ENCODE results near the gene CCDC13.
A peak's percentile ranks its signal among the peaks of the same experiment; 100 is the strongest.

The CCDC13 gene

DNA sequence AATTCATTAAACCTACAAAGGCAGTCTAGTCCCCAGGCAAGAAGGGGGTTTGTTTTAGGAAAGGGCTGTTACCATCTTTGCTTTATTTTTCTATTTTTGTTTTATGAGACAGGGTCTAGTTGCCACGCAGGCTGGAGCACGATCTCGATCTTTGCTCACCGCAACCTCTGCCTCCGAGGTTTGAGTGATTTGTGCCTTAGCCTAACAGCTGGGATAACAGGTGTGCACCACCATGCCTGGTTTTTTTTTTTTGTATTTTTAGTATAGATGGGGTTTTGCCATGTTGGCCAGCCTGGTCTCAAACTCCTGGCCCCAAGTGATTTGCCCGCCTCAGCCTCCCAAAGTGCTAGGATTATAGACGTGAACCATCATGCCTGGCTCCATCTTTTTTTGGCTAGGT is 26.3 kb upstream of the CCDC13 start:
- no peak for DNase-seq (ENCODE audit: low read depth)

DNA sequence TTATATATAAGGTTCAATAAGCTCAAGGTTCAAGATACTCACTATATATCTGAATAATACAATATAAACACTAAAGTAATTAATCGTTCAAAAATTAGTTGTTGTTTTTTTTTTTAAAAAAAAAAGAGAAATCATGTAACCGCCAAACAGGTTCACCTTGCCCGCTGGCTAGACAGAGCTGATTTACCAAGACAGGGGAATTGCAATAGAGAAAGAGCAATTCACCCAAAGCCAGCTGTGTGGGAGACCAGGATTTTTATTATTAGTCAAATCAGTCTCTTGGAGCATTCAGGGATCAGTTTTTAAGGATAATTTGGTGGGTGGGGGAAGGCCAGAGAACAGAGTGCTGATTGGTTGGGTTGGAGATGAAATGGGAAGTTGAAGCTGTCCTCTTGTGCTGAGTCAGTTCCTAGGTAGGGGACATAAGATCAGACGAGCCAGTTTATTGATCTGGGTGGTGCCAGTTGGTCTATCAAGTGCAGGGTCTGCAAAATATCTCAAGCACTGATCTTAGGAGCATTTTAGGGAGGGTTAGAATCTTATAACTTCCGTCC is 23.4 kb upstream of the CCDC13 start:
- DNase-seq (ENCODE audit: low read depth) = no peak

DNA sequence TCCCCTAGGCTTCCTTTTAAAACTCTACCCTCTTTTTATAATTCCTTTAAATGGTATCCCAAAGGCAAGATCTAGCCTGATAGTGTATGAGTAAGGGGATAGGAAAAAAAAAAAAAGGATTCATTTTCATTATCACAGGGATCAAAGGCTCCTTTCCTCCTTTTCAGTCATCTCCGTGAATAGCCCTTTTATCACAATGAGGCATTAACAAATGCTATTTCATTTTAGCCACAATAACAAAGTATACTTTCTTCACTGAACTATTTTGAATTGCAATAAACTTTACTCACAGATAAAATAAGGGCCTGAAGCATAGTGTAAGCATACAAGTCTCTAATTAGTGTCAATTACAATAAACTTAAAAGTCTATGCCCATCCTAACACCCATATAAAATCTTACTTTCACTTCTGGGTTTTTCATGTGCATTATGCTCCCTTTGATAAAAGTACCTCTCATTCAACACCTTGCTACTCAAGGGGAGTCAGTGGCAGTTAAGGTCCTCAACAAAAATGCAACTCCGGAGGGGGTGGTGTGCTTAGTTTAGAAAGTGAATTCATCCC is 22.6 kb upstream of the CCDC13 start:
- DNase-seq (ENCODE audit: low read depth) = no peak

DNA sequence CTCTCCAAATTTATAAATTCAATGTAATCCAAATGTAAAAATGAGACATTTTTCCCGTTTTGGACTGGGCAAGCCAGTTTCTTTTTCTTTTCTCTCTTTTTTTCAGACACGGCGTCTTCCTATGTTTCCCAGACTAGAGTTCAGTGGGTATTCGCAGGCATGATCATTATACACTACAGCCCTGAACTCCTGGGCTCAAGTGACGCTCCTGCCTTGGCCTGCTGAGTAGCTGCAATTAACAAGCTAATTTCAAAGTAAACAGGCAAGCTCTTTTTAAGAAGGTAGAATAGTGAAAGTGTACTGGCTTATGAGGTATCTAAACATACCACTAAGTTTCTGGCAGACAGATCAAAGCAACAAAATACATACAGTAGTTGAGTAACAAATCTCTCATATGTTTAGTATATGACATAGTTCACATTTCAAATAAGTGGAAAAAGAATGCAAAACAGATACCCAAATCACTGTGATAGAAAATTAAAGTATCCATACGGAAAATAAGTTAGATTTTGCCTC is 17.7 kb upstream of the CCDC13 start:
- no peak for DNase-seq (ENCODE audit: low read depth)

DNA sequence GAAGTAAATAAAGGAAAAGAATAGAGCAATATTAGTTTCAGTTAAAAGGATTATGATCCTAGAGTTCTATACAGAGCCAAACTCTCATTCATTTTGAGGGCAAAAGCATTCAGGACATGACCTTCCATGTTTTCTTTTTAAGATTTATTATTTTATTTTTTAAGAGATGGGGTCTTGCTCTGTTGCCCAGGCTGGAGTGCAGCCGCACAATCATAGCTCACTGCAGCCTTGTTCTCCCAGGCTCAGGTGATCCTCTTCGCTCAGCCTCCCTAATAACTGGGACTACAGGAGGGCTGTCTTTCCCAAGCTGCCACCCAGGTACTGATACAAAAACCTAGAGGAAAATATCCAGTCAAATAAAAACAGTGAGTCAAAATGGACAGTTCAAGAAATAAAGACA is 13.6 kb upstream of the CCDC13 start:
- no peak for DNase-seq (ENCODE audit: low read depth)

DNA sequence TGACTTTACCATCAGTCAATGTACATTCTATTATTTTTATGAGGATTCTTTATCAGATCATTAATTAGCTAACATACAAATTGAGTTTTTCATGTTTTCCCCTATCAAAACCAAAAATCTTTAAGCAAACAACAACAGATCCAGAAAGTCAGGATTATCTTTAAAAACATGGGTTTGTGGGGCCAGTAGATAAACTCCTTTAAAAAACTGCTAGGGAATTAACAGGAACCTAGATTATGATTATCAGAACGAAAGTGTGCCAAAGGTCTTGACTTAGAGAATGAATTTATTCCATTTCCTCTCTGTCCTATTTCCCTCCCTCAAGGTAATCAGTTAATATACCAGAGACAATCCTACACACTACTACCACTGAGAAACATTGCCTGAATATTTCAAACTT is 13.2 kb upstream of the CCDC13 start:
- no peak for DNase-seq (ENCODE audit: low read depth)

DNA sequence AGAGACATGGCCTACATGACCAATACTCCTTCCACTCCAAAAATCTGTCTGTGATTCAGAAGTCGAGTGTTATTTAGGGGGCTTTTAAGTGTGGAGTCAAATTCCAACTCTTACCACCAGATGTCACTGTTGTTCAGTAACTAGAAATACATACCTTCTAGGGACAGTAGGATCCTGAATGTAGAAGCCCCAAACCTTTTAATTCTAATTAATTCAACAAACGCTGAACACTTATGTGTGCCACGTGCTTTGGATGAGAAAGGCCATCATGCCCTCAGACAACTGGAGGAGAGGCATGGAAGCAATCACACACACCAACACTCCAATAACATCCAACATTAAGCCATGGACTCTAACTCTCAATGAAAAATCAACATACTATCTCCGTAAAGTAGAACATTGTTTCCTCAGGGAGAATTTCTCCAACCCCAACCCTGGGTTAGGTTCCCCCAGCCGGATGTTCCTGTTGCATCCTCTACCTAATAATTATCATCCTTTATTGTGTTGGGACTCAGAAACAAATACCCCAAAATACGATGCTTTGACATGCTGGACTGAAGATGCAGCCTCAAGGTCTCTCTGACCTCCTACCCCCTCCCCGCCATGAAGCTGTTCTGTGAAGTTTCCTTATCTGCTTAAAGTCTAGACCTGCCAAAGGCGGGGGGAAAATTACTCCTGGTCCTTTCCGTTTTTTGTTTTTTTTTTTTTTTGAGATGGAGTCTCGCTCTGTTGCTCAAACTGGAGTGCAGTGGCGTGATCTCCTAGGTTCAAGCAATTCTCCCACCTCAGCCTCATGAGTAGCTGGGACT is 8.0 kb upstream of the CCDC13 start:
- DNase-seq (ENCODE audit: low read depth) = peak; percentile 17

GRCh38 chr3:42780398-42780797 is 7.3 kb upstream of the CCDC13 start:
- DNase-seq (ENCODE audit: low read depth) = no peak

- no peak for DNase-seq (ENCODE audit: low read depth)
Measured at GRCh38 chr3:42778644-42779043, 5.6 kb upstream of the CCDC13 start.

- DNase-seq (ENCODE audit: low read depth) = no peak
Measured at GRCh38 chr3:42773409-42773751, 327 bp upstream of the CCDC13 start.

- no peak for DNase-seq (ENCODE audit: low read depth)
Measured at GRCh38 chr3:42771271-42771670, 1.8 kb downstream of the CCDC13 start.

- no peak for DNase-seq (ENCODE audit: low read depth)
Measured at GRCh38 chr3:42769477-42770131, 3.4 kb downstream of the CCDC13 start.

DNA sequence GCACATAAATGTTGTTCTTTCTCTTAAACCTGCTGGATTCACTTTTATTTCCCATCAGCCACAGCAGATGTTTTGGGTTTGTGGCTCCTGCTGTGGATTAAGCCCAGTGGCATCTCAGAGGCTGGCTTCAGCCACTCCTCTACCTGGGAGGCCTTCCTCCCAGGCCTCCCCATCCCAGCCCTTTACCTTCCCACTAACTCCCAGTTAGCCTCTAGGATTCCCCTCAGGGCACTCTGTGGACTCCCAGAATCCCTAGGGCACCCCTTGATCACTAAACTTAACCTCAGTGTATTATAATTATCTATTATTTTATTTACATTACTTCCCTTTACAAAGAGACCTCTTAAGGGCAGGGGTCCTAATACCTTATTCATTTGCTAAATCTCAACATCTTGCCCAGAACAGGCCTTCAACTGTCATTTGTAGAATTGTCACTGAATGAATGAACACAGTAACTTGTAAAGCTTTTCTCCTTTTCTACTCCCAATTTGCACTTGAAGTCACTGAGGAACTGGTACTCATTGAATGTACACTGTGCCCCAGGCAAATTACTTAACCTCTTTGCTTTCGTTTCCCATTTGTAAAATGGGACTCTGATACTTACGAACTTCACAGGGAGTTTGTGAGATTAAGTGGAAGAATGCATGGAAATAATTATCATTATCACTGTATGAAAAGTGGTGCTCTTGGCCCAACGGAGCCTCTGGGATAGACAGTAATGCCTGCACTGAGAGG is 8.3 kb downstream of the CCDC13 start:
- no peak for DNase-seq (ENCODE audit: low read depth)

DNA sequence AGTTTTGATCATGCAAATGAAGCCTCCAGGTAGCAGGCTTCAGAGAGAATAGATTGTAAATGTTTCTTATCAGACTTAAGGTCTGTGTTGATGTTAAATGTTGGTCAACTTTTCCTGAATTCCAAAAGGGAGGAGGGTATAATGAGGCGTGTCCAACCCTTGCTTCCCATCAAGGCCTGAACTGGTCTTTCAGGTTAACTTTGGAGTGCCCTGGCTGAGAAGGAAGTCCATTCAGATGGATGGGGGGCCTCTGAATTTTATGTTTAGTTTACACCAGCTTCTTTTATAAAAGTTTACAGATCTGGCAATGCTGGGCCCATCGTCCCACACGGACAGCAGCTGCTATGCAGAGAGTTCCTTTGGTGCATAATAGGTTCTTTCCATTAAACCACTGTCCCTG is 8.9 kb downstream of the CCDC13 start:
- DNase-seq (ENCODE audit: low read depth) = no peak

DNA sequence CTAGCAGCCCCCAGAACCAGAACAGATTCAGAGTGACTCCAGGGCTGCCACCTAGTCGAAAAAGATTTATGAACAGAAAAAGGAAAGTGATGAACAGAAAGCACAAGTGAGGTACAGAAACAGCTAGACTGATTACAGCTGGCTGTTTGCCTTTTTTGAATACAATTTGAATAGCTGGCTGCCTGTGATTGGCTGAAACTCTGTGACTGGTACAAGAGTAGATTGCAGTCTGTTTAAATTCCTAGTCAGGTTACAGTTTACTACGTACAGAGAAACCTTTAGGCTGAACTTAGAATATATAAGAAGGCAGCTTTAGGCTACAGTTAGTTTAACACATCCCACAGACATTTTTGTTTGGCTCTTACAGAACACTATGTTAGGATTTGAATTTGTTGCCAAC is 10.0 kb downstream of the CCDC13 start:
- DNase-seq (ENCODE audit: low read depth) = no peak

DNA sequence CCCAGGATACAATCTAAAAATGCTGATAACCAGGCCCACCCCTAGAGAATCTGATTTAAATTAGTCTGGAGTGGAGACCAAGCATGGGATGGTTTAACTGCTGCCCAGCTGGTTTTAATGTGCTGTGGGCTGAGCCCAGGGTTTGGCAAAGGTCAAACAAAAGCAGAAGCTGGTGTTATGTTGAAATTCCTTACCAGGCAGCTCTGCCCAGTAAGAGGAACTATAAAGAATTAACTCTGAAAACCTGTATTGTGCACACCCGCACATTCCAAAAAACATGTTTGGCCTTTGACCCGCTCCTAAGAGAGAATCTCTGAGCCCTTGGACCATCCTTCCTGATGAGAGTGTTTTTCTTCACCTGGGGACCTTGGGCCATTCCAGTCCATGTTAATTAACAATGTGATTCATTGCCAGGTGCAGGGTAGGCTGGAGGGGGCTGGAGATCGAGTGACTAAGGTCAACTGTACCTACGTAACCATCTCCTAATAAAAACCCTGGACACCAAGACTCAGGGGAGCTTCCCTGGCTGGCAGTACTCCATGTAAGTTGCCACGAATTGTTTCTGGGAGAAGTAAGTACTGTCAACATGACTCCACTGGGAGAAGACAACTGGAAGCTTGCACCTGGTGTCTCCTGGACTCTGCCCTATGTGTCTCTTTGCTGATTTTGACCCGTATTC is 10.9 kb downstream of the CCDC13 start:
- DNase-seq (ENCODE audit: low read depth) = no peak

DNA sequence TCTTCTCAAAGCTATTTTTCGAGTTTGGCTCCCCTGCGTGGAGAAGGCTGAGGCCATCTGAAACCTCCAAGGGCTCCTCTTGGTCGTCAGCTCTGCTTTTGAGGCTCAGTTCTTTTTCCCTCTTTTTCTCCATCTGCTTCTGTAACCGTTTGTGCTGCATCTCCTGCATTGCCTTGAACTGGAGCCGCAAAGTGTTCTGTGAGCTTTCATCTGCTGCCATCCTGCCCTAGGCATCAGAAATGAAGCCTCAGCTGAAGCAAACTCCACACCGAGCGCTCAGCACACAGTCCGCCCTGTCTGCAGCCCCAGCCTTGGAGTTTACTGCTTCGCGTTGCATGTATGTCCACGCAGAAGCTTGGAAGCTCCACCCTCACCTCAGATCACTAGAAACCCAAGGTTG is 14.9 kb downstream of the CCDC13 start:
- DNase-seq (ENCODE audit: low read depth) = no peak

DNA sequence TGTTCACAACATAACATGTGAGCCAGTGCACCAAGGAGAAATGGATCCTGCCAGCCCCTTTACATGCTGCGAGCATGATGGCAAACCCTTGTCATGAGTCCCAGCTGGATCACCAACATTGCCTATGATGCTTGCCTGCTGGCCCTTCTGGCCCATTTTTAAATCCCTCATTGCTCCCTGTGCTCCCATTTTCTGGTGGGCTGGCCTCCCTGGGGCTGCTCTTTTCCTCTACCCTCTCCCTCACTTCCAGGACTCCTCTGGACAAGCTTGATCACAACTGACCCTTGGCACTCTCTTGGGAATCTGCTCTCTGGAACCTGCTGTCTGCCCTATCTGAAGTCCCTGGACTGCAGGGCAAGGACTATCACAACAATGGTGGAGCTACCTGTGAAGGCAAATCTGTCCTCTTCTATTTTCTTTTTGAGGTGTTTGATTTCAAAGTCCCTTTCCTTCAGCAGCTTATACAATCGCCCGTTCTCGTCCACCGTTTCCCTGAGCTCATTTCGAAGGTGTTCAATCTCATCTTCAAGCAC is 16.3 kb downstream of the CCDC13 start:
- DNase-seq (ENCODE audit: low read depth) = no peak

GRCh38 chr3:42755681-42756578 is 17.1 kb downstream of the CCDC13 start:
- DNase-seq (ENCODE audit: low read depth) = no peak

DNA sequence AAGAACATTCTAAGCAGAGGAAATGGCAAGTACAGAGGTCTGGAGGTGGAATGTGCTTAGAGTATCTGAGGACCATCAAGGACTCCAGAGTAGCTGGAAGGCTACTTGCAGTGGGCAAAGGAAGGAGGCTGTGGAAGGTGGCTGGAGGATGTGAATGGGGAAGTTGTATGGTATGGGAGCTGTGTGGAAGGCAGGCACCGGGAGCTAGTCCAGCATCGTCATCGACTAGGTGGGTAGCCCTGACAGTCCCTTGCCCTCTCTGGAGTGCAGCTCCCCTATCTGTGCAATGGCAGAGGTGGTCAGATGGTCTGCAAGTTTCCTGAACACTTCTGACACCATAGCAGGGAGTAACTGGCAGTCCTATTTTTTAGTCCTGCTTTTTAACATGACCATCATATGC is 19.3 kb downstream of the CCDC13 start:
- DNase-seq (ENCODE audit: low read depth) = no peak

Data from stimulated activated CD4-positive, alpha-beta T cell treated with anti-CD3 and anti-CD28 coated beads, Interleukin-2, amount 100 ng/mL, for 4 hours (primary cell).